T-helper 22 cell (primary cell): ENCODE results near the gene SFXN3.

Experiments
- DNase-seq: peaks from one replicate; pipeline ENCODE4 v3.0.0-alpha.2; 2020; ENCODE audit warnings: low read depth

SFXN3 gene

GRCh38 chr10:101000127-101000914, 30.7 kb upstream of the SFXN3 start:
- no peak for DNase-seq

GRCh38 chr10:101000915-101001658, 29.9 kb upstream of the SFXN3 start:
- no peak for DNase-seq

- no peak for DNase-seq
Observed at GRCh38 chr10:101001659-101002035, 29.4 kb upstream of the SFXN3 start.

- DNase-seq: no peak
Observed at GRCh38 chr10:101002456-101002855, 28.6 kb upstream of the SFXN3 start.

- DNase-seq: no peak
Observed at GRCh38 chr10:101003639-101004206, 27.3 kb upstream of the SFXN3 start.

GRCh38 chr10:101005361-101005760, 25.7 kb upstream of the SFXN3 start:
- DNase-seq: no peak

GRCh38 chr10:101005869-101006567, 25.0 kb upstream of the SFXN3 start:
- no peak for DNase-seq

GRCh38 chr10:101006593-101007098, 24.4 kb upstream of the SFXN3 start:
- DNase-seq: no peak

- DNase-seq: no peak
Observed at GRCh38 chr10:101007099-101007711, 23.8 kb upstream of the SFXN3 start.

GRCh38 chr10:101007915-101008822, 22.9 kb upstream of the SFXN3 start:
- DNase-seq: no peak

- no peak for DNase-seq
Observed at GRCh38 chr10:101008823-101009423, 22.1 kb upstream of the SFXN3 start.

- DNase-seq: no peak
Observed at GRCh38 chr10:101010329-101010728, 20.7 kb upstream of the SFXN3 start.

- DNase-seq: no peak
Observed at GRCh38 chr10:101011517-101012423, 19.3 kb upstream of the SFXN3 start.

GRCh38 chr10:101012525-101013364, 18.3 kb upstream of the SFXN3 start:
- peak; percentile 58 for DNase-seq

- no peak for DNase-seq
Observed at GRCh38 chr10:101013365-101013825, 17.6 kb upstream of the SFXN3 start.

- DNase-seq: peak; percentile 25
Observed at GRCh38 chr10:101014230-101014884, 16.7 kb upstream of the SFXN3 start.

- no peak for DNase-seq
Observed at GRCh38 chr10:101014966-101015581, 16.0 kb upstream of the SFXN3 start.
